Suprapubic skin (tissue), 4 donors: Measurements from ENCODE around the gene PPME1. TPM values are rescaled to one million over a fixed set of nuclear protein-coding genes. Genes with fewer than 3 reads are reported as not detected.
A peak's percentile ranks its signal among the peaks of the same experiment; 100 is the strongest.
"Not testable (repeated sequence)": the region's sequence is repeated elsewhere in the genome, so short reads cannot be mapped to it uniquely, and the experiment has no call there.

Experiments used
- DNase-seq, 2 donors: peaks; one replicate each; pipeline ENCODE4 v3.0.0-alpha.2; 2019; ENCODE audit warnings: low spot score in 2 of 2
- H3K27ac ChIP-seq: fragments of 200-600 bp; sonication (generic); one replicate; pipeline ENCODE4 v1.5.1; 2019
- H3K27me3 ChIP-seq: fragments of 200-600 bp; sonication (generic); one replicate; pipeline ENCODE4 v1.5.1; 2019
- H3K36me3 ChIP-seq: fragments of 200-600 bp; sonication (generic); one replicate; pipeline ENCODE4 v1.5.1; 2019
- H3K4me1 ChIP-seq: fragments of 200-600 bp; sonication (generic); one replicate; pipeline ENCODE4 v1.5.1; 2019
- H3K4me3 ChIP-seq: fragments of 200-600 bp; sonication (generic); one replicate; pipeline ENCODE4 v1.5.1; 2019; ENCODE audit warnings: mild to moderate bottlenecking
- H3K9me3 ChIP-seq: fragments of 200-600 bp; sonication (generic); one replicate; pipeline ENCODE4 v1.5.1; 2019
- CTCF ChIP-seq, 2 donors: fragments of 200-600 bp in 1 of 2; fragments of 450-650 bp in 1 of 2; sonication (generic) in 1 of 2; IDR thresholded peaks; one replicate each; pipeline ENCODE4 v1.5.1; 2016 to 2019; ENCODE audit warnings: antibody characterized with exemption in 2 of 2, mild to moderate bottlenecking in 1 of 2, moderate library complexity in 1 of 2
- EP300 ChIP-seq: sonication (generic); formaldehyde crosslinking; IDR thresholded peaks from one replicate; pipeline ENCODE4 v1.6.1; 2017; ENCODE audit warnings: antibody characterized with exemption
- POLR2A ChIP-seq, 2 donors: fragments of 450-650 bp; IDR thresholded peaks; one replicate each; pipeline ENCODE4 v1.6.1; 2017; ENCODE audit warnings: antibody characterized with exemption in 2 of 2, mild to moderate bottlenecking in 2 of 2, moderate library complexity in 2 of 2
- POLR2AphosphoS5 ChIP-seq, 3 donors: sonication (generic); formaldehyde crosslinking; IDR thresholded peaks; one replicate each; pipeline ENCODE4 v1.6.1; 2017; ENCODE audit warnings: antibody characterized with exemption in 3 of 3
- WGBS: methylation state at CpG from one replicate; pipeline ENCODE4 v1.1.5; 2018; 5-methylcytosine and 5-hydroxymethylcytosine counted together
- total RNA-seq, 4 donors: library from RNA; depleted of rRNA; stranded (reverse); fragments of >200 nt; gene quantifications; one replicate each; pipeline ENCODE4 v1.1.0, GENCODE V29; 2016

The PPME1 gene
- total RNA-seq: 10 to 100 TPM; 31.3 to 47.1 (median 40.6) TPM

- peaks cover 31% of the 10 kb centered on the region for H3K4me1 ChIP-seq
- H3K27ac ChIP-seq: peak within 1 kb of the TSS; percentile 91
- DNase-seq: peak; percentile 97 to 99
- peak within 1 kb of the TSS; percentile 77 for H3K4me3 ChIP-seq
- WGBS: under 1% methylated on average over 32 of the region's 68 CpGs
- no peaks in the 10 kb centered on the region for H3K27me3 ChIP-seq
- no peaks in the 10 kb centered on the region for H3K9me3 ChIP-seq
- peak in 1 of 2 donors; percentile 15 for TF ChIP-seq POLR2A (IDR thresholded peaks at IDR 0.05)
- peak in 1 of 2 donors; percentile 28 for TF ChIP-seq CTCF (IDR thresholded peaks at IDR 0.05)
- peak in 2 of 3 donors; percentile 38 to 66 for TF ChIP-seq POLR2AphosphoS5 (IDR thresholded peaks at IDR 0.05)
- TF ChIP-seq EP300: no peak
- H3K36me3 ChIP-seq: peaks cover 13% of the 10 kb centered on the region
These were observed at the start of gene PPME1, which contains the start of gene C2CD3 for GRCh38 chr11:74170694-74171629. TSS of gene PPME1 (plus strand) at chr11:74171289. CDS start at chr11:74171422, 133 bp downstream. TSS of gene C2CD3 (minus strand) at chr11:74171002. CDS start at chr11:74170792, 210 bp downstream.

GRCh38 chr11:74121804-74122203 lies 49.3 kb upstream of the PPME1 start:
- H3K4me1 ChIP-seq: no peaks in the 10 kb centered on the region
- no peak overlapping the region for H3K4me3 ChIP-seq
- H3K9me3 ChIP-seq: no peaks in the 10 kb centered on the region
- H3K27ac ChIP-seq: no peak overlapping the region
- no peaks in the 10 kb centered on the region for H3K27me3 ChIP-seq
- no peak for TF ChIP-seq POLR2AphosphoS5 (IDR thresholded peaks at IDR 0.05)
- TF ChIP-seq POLR2A (IDR thresholded peaks at IDR 0.05): no peak
- no peak for TF ChIP-seq EP300
- TF ChIP-seq CTCF (IDR thresholded peaks at IDR 0.05): no peak
- DNase-seq: no peak
- peaks cover 23% of the 10 kb centered on the region for H3K36me3 ChIP-seq
- 89% methylated on average over 5 of the region's 5 CpGs for WGBS

GRCh38 chr11:74123008-74123448 lies 48.1 kb upstream of the PPME1 start:
- H3K4me1 ChIP-seq: no peaks in the 10 kb centered on the region
- no peak overlapping the region for H3K27ac ChIP-seq
- TF ChIP-seq POLR2AphosphoS5 (IDR thresholded peaks at IDR 0.05) (no peak), CTCF (IDR thresholded peaks at IDR 0.05) (no peak), POLR2A (IDR thresholded peaks at IDR 0.05) (no peak), EP300 (no peak)
- H3K4me3 ChIP-seq: no peak overlapping the region
- no peaks in the 10 kb centered on the region for H3K9me3 ChIP-seq
- peaks cover 14% of the 10 kb centered on the region for H3K36me3 ChIP-seq
- no peak for DNase-seq
- no peaks in the 10 kb centered on the region for H3K27me3 ChIP-seq

- H3K27ac ChIP-seq, H3K4me3 ChIP-seq, H3K27me3 ChIP-seq, H3K4me1 ChIP-seq, DNase-seq, H3K9me3 ChIP-seq: not testable (repeated sequence)
- peaks cover 21% of the 10 kb centered on the region for H3K36me3 ChIP-seq
- WGBS: 100% methylated on average over 4 of the region's 33 CpGs
These were observed 42.0 kb upstream of the PPME1 start for GRCh38 chr11:74129121-74129520.

GRCh38 chr11:74132833-74133232 lies 38.3 kb upstream of the PPME1 start:
- Histone ChIP-seq H3K9me3 (no peaks in the 10 kb centered on the region), H3K27ac (no peak overlapping the region), H3K36me3 (peaks cover 28% of the 10 kb centered on the region), H3K27me3 (no peaks in the 10 kb centered on the region), H3K4me3 (no peak overlapping the region), H3K4me1 (no peaks in the 10 kb centered on the region)
- DNase-seq: no peak
- TF ChIP-seq POLR2AphosphoS5 (IDR thresholded peaks at IDR 0.05): no peak
- no peak for TF ChIP-seq EP300
- TF ChIP-seq POLR2A (IDR thresholded peaks at IDR 0.05): no peak
- no peak for TF ChIP-seq CTCF (IDR thresholded peaks at IDR 0.05)
- 88% methylated on average over 3 of the region's 3 CpGs for WGBS
